GDM1 (cell line): ENCODE results near the gene ONECUT3.
A peak's percentile ranks its signal among the peaks of the same experiment; 100 is the strongest.

Experiments
- DNase-seq: peaks from one replicate; lab custom pipeline; 2025; lab: John Stamatoyannopoulos, UW

Gene ONECUT3

GRCh38 chr19:1739960-1740629 lies 13.2 kb upstream of the ONECUT3 start:
- no peak for DNase-seq

- DNase-seq, result no peak
Measured at GRCh38 chr19:1742989-1743696, 10.2 kb upstream of the ONECUT3 start.

- no peak for DNase-seq
Measured at GRCh38 chr19:1744133-1744665, 9.1 kb upstream of the ONECUT3 start.

GRCh38 chr19:1744822-1745563 lies 8.3 kb upstream of the ONECUT3 start:
- DNase-seq, result no peak

- DNase-seq, result peak; percentile 26
Measured at GRCh38 chr19:1745589-1746031, 7.7 kb upstream of the ONECUT3 start.

GRCh38 chr19:1746401-1747284 lies 6.7 kb upstream of the ONECUT3 start:
- DNase-seq, result no peak

GRCh38 chr19:1747285-1748114 lies 5.8 kb upstream of the ONECUT3 start:
- no peak for DNase-seq

GRCh38 chr19:1748115-1748872 lies 5.0 kb upstream of the ONECUT3 start:
- DNase-seq, result no peak

GRCh38 chr19:1748873-1749341 lies 4.4 kb upstream of the ONECUT3 start:
- no peak for DNase-seq

GRCh38 chr19:1749373-1750342 lies 3.6 kb upstream of the ONECUT3 start:
- DNase-seq, result no peak

GRCh38 chr19:1750343-1751021 lies 2.8 kb upstream of the ONECUT3 start:
- DNase-seq, result no peak

GRCh38 chr19:1751367-1752008 lies 1.8 kb upstream of the ONECUT3 start:
- DNase-seq, result no peak

GRCh38 chr19:1752009-1752756 lies 1.1 kb upstream of the ONECUT3 start:
- no peak for DNase-seq

GRCh38 chr19:1754018-1754635 lies 821 bp downstream of the ONECUT3 start:
- DNase-seq, result no peak

GRCh38 chr19:1754636-1755466 lies 1.5 kb downstream of the ONECUT3 start:
- no peak for DNase-seq
